CD4-positive, CD25-positive, alpha-beta regulatory T cell (primary cell): ENCODE measurements around the gene STPG4. TPM values are rescaled to one million over a fixed set of nuclear protein-coding genes. Genes with fewer than 3 reads are reported as not detected.

Source experiments
- ATAC-seq, 2 donors: fragments of 150-1000 bp; cut with Tn5 transposase; one replicate each; pipeline ENCODE4 v1.10.0; 2021; ENCODE audit warnings: low read depth in 2 of 2, moderate number of reproducible peaks in 2 of 2, moderate library complexity in 1 of 2
- DNase-seq, 3 donors: peaks; one replicate each; pipeline versions ENCODE4 v3.0.0 to v3.0.0-alpha.2; 2012 to 2022; ENCODE audit warnings: mixed read lengths in 1 of 3
- H3K27ac ChIP-seq: one replicate; pipeline ENCODE4 v1.7.0; 2013; ENCODE audit warnings: mild to moderate bottlenecking, low read length; ENCODE audit not compliant: insufficient read depth, poor library complexity, severe bottlenecking
- H3K27me3 ChIP-seq: one replicate; pipeline ENCODE4 v1.7.0; 2013; ENCODE audit warnings: low read length; ENCODE audit not compliant: control insufficient read depth, insufficient read depth
- H3K36me3 ChIP-seq: one replicate; pipeline ENCODE4 v1.7.0; 2013; ENCODE audit warnings: mild to moderate bottlenecking, low read length, moderate library complexity; ENCODE audit not compliant: control insufficient read depth, insufficient read depth
- H3K4me1 ChIP-seq: 2 replicates; pipeline ENCODE4 v1.7.0; 2013; ENCODE audit warnings: mild to moderate bottlenecking, low read length; ENCODE audit not compliant: insufficient read depth, control insufficient read depth, poor library complexity, severe bottlenecking
- H3K4me3 ChIP-seq: one replicate; pipeline ENCODE4 v1.7.0; 2013; ENCODE audit warnings: low read depth, mild to moderate bottlenecking, low read length, moderate library complexity
- H3K9me3 ChIP-seq, 2 experiments: 1 replicate in 1 of 2; 2 replicates in 1 of 2; pipeline ENCODE4 v1.7.0; 2013; ENCODE audit warnings: low read length in 2 of 2, mild to moderate bottlenecking in 1 of 2, moderate library complexity in 1 of 2; ENCODE audit not compliant: control insufficient read depth in 2 of 2
- H3K27ac Mint-ChIP-seq, 3 donors: one replicate each; pipeline ENCODE4 v1.8.0; 2020 to 2022; ENCODE audit warnings: mild to moderate bottlenecking in 3 of 3, mixed read lengths in 3 of 3, moderate library complexity in 2 of 3
- H3K27me3 Mint-ChIP-seq: one replicate; pipeline ENCODE4 v1.8.0; 2022; ENCODE audit warnings: mild to moderate bottlenecking, mixed read lengths
- H3K36me3 Mint-ChIP-seq: one replicate; pipeline ENCODE4 v1.8.0; 2020; ENCODE audit warnings: mixed read lengths
- H3K4me1 Mint-ChIP-seq, 4 donors: one replicate each; pipeline ENCODE4 v1.8.0; 2020 to 2022; ENCODE audit warnings: mixed read lengths in 4 of 4, mild to moderate bottlenecking in 1 of 4
- H3K4me3 Mint-ChIP-seq, 4 donors: one replicate each; pipeline ENCODE4 v1.8.0; 2020 to 2022; ENCODE audit warnings: mild to moderate bottlenecking in 4 of 4, mixed read lengths in 4 of 4, moderate library complexity in 3 of 4
- H3K9me3 Mint-ChIP-seq, 7 donors: one replicate each; pipeline ENCODE4 v1.8.0; 2020 to 2022; ENCODE audit warnings: mixed read lengths in 7 of 7, mild to moderate bottlenecking in 3 of 7, moderate library complexity in 2 of 7
- polyA plus RNA-seq, 4 donors: library from polyadenylated mRNA; unstranded; fragments of 300-500 nt; fragmentation: Illumina TruSeq; gene quantifications; one replicate each; pipeline ENCODE4 v1.2.3, GENCODE V29; 2021
- total RNA-seq: library from RNA; stranded (reverse); gene quantifications from one replicate; pipeline ENCODE4 v1.2.3, GENCODE V29; 2022

STPG4 gene
- total and polyA plus RNA-seq, 5 donors from 2014 or later, result 0.32 TPM; not detected in 4

- Mint-ChIP-seq H3K36me3 (peaks cover 31% of the 10 kb centered on the region), H3K27me3 (no peaks in the 10 kb centered on the region), H3K27ac (peak overlapping the region; percentile 56 to 87 (median 76)), H3K4me1 (peaks cover 0 to 6% (median 4%) of the 10 kb centered on the region in 4 donors), H3K9me3 (no peaks in the 10 kb centered on the region), H3K4me3 (no peak overlapping the region)
- Histone ChIP-seq H3K27me3 (no peaks in the 10 kb centered on the region), H3K27ac (no peak overlapping the region), H3K4me1 (no peaks in the 10 kb centered on the region), H3K4me3 (no peak overlapping the region), H3K36me3 (peaks cover 88% of the 10 kb centered on the region), H3K9me3 (no peaks in the 10 kb centered on the region)
- DNase-seq (no peak), ATAC-seq (no peak)
Observed at GRCh38 chr2:47043142-47043890, 111.8 kb downstream of the STPG4 start.

- no peaks in the 10 kb centered on the region for H3K9me3 Mint-ChIP-seq
- ATAC-seq, result no peak
- H3K36me3 Mint-ChIP-seq, result peaks cover 24% of the 10 kb centered on the region
- H3K27ac Mint-ChIP-seq, result peak overlapping the region in 2 of 3 donors; percentile 58 to 72
- H3K27me3 Mint-ChIP-seq, result no peaks in the 10 kb centered on the region
- Histone ChIP-seq H3K4me3 (no peak overlapping the region), H3K27me3 (no peaks in the 10 kb centered on the region), H3K36me3 (peaks cover 82% of the 10 kb centered on the region), H3K9me3 (no peaks in the 10 kb centered on the region), H3K4me1 (no peaks in the 10 kb centered on the region), H3K27ac (no peak overlapping the region)
- DNase-seq, result no peak
- no peak overlapping the region for H3K4me3 Mint-ChIP-seq
- peaks cover 0 to 7% (median 5%) of the 10 kb centered on the region in 4 donors for H3K4me1 Mint-ChIP-seq
Observed at GRCh38 chr2:47041891-47042684, 113.0 kb downstream of the STPG4 start.

- Mint-ChIP-seq H3K36me3 (peaks cover 24% of the 10 kb centered on the region), H3K27ac (no peak overlapping the region), H3K4me3 (no peak overlapping the region), H3K4me1 (peaks cover 0 to 9% (median 7%) of the 10 kb centered on the region in 4 donors), H3K9me3 (no peaks in the 10 kb centered on the region), H3K27me3 (no peaks in the 10 kb centered on the region)
- H3K4me1 ChIP-seq, result no peaks in the 10 kb centered on the region
- no peaks in the 10 kb centered on the region for H3K9me3 ChIP-seq
- no peak overlapping the region for H3K27ac ChIP-seq
- no peak overlapping the region for H3K4me3 ChIP-seq
- no peak for DNase-seq
- H3K27me3 ChIP-seq, result no peaks in the 10 kb centered on the region
- peaks cover 83% of the 10 kb centered on the region for H3K36me3 ChIP-seq
- ATAC-seq, result no peak
Observed at GRCh38 chr2:47041063-47041462, 114.0 kb downstream of the STPG4 start.

GRCh38 chr2:47040651-47041050 is 114.5 kb downstream of the STPG4 start:
- Histone ChIP-seq H3K27me3 (no peaks in the 10 kb centered on the region), H3K9me3 (no peaks in the 10 kb centered on the region), H3K4me1 (no peaks in the 10 kb centered on the region), H3K27ac (no peak overlapping the region), H3K36me3 (peaks cover 83% of the 10 kb centered on the region), H3K4me3 (no peak overlapping the region)
- H3K27ac Mint-ChIP-seq, result no peak overlapping the region
- ATAC-seq (no peak), DNase-seq (no peak)
- H3K4me1 Mint-ChIP-seq, result peaks cover 0 to 9% (median 7%) of the 10 kb centered on the region in 4 donors
- H3K36me3 Mint-ChIP-seq, result peaks cover 22% of the 10 kb centered on the region
- no peak overlapping the region for H3K4me3 Mint-ChIP-seq
- no peaks in the 10 kb centered on the region for H3K9me3 Mint-ChIP-seq
- H3K27me3 Mint-ChIP-seq, result no peaks in the 10 kb centered on the region

GRCh38 chr2:47039913-47040562 is 115.1 kb downstream of the STPG4 start:
- H3K4me1 Mint-ChIP-seq, result peaks cover 0 to 9% (median 7%) of the 10 kb centered on the region in 4 donors
- peak overlapping the region in 1 of 3 donors; percentile 69 for H3K27ac Mint-ChIP-seq
- H3K4me3 Mint-ChIP-seq, result peak overlapping the region in 1 of 4 donors; percentile 47

GRCh38 chr2:47039489-47039870 is 115.6 kb downstream of the STPG4 start:
- Mint-ChIP-seq H3K9me3 (no peaks in the 10 kb centered on the region), H3K36me3 (peaks cover 24% of the 10 kb centered on the region), H3K27ac (peak overlapping the region in 2 of 3 donors; percentile 69 to 80), H3K27me3 (no peaks in the 10 kb centered on the region), H3K4me3 (no peak overlapping the region), H3K4me1 (peaks cover 0 to 9% (median 7%) of the 10 kb centered on the region in 4 donors)
- Histone ChIP-seq H3K9me3 (no peaks in the 10 kb centered on the region), H3K4me1 (no peaks in the 10 kb centered on the region), H3K36me3 (peaks cover 83% of the 10 kb centered on the region), H3K27ac (no peak overlapping the region), H3K4me3 (no peak overlapping the region), H3K27me3 (no peaks in the 10 kb centered on the region)
- ATAC-seq (no peak), DNase-seq (no peak)

More at GRCh38 chr2:47039913-47040562, 115.1 kb downstream of the STPG4 start:
- no peaks in the 10 kb centered on the region for H3K4me1 ChIP-seq
- Mint-ChIP-seq H3K9me3 (no peaks in the 10 kb centered on the region), H3K27me3 (no peaks in the 10 kb centered on the region), H3K36me3 (peaks cover 26% of the 10 kb centered on the region)
- no peak overlapping the region for H3K27ac ChIP-seq
- no peaks in the 10 kb centered on the region for H3K27me3 ChIP-seq
- DNase-seq (no peak), ATAC-seq (no peak)
- H3K4me3 ChIP-seq, result no peak overlapping the region
- no peaks in the 10 kb centered on the region for H3K9me3 ChIP-seq
- peaks cover 82% of the 10 kb centered on the region for H3K36me3 ChIP-seq

GRCh38 chr2:47038656-47039488 is 116.2 kb downstream of the STPG4 start:
- no peaks in the 10 kb centered on the region for H3K27me3 ChIP-seq
- DNase-seq, result peak in 1 of 3 donors; percentile 58
- H3K4me1 Mint-ChIP-seq, result peaks cover 0 to 9% (median 7%) of the 10 kb centered on the region in 4 donors
- H3K36me3 Mint-ChIP-seq, result peaks cover 19% of the 10 kb centered on the region
- H3K4me1 ChIP-seq, result no peaks in the 10 kb centered on the region
- no peaks in the 10 kb centered on the region for H3K9me3 Mint-ChIP-seq
- peaks cover 86% of the 10 kb centered on the region for H3K36me3 ChIP-seq
- peak; percentile 23 to 27 for ATAC-seq
- no peaks in the 10 kb centered on the region for H3K27me3 Mint-ChIP-seq
- H3K27ac Mint-ChIP-seq, result peak overlapping the region; percentile 58 to 80 (median 69)
- no peak overlapping the region for H3K4me3 ChIP-seq
- H3K4me3 Mint-ChIP-seq, result no peak overlapping the region
- H3K9me3 ChIP-seq, result no peaks in the 10 kb centered on the region
- H3K27ac ChIP-seq, result no peak overlapping the region
